22Rv1 (cell line): ENCODE results near the gene CDC123.
"Not testable (repeated sequence)": the region's sequence is repeated elsewhere in the genome, so short reads cannot be mapped to it uniquely, and the experiment has no call there.

Source experiments
- H3K27ac ChIP-seq: fragments of 450-650 bp; 2 replicates; pipeline ENCODE4 v1.5.1; 2017
- CTCF ChIP-seq: fragments of 450-650 bp; IDR thresholded peaks from 2 replicates; pipeline ENCODE4 v1.5.1; 2017; ENCODE audit warnings: mild to moderate bottlenecking
- ZFX ChIP-seq: fragments of 450-650 bp; IDR thresholded peaks from 2 replicates; pipeline ENCODE4 v1.6.1; 2017; ENCODE audit warnings: antibody characterized with exemption, borderline replicate concordance

Gene CDC123

GRCh38 chr10:12262278-12262981, 66.4 kb downstream of the CDC123 start:
- H3K27ac ChIP-seq, result no peak overlapping the region
- TF ChIP-seq ZFX (no peak), CTCF (no peak)

- H3K27ac ChIP-seq, result no peak overlapping the region
Observed at GRCh38 chr10:12264204-12264940, 68.4 kb downstream of the CDC123 start.

DNA sequence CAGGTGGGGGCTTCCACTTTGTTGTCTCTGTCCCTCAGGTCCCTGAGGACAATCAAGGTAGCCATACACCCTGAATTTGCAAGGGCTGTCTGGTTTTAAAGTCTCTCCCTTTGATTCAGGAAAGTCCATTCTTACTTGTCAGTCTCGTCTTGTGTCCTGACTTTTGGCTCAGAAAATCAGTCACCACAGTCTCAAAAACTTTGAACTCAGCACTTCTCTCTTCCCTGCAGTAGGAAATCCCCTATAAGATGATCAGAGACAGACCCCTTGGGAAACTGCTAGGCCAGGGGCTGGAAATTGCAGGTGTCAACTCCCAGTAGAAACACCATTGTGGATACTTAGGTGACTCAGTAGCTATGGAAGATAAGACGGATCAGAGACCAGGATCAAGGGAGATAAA, 73.1 kb downstream of the CDC123 start:
- no peak for TF ChIP-seq ZFX
- no peak for TF ChIP-seq CTCF
- no peak overlapping the region for H3K27ac ChIP-seq

More at GRCh38 chr10:12264204-12264940, 68.4 kb downstream of the CDC123 start:
- no peak for TF ChIP-seq ZFX
- TF ChIP-seq CTCF, result peak; percentile 94

- H3K27ac ChIP-seq, result no peak overlapping the region
- TF ChIP-seq ZFX (no peak), CTCF (no peak)
Observed at GRCh38 chr10:12271210-12271540, 75.2 kb downstream of the CDC123 start.

DNA sequence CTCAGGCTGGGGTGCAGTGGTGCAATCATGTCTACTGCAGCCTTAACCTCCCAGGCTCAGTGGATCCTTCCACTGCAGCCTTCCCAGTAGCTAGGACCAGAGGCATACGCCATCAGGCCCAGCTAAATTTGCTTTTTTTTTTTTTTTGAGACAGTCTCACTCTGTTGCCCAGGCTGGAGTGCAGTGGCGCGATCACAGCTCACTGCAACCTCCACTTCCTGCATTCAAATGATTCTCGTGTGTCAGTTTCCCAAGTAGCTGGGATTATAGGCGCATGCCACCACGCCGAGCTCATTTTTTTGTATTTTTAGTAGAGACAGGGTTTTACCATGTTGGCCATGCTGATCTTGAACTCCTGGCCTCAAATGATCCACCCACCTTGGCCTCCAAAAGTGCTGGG, 81.9 kb downstream of the CDC123 start:
- not testable (repeated sequence) for H3K27ac ChIP-seq

DNA sequence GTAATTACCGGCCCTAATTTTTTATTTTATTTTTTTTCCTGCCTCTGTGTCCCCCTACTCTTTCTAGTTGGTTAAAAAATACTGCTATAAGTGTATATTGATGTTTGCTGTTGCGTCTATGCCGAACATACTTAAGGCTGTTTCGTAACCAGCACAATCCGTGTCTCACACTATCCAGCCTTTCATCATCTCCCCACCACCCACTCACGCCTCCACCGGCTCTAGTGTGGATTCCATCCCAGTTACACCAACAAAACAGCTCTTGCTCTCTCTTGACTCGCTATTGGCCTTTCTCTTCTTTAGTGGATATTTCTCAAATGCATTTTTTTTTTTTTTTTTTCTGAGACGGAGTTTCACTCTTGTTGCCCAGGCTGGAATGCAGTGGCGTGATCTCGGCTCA, 83.3 kb downstream of the CDC123 start:
- H3K27ac ChIP-seq, result no peak overlapping the region
- TF ChIP-seq ZFX (no peak), CTCF (no peak)

- TF ChIP-seq ZFX, result no peak
- no peak for TF ChIP-seq CTCF
- H3K27ac ChIP-seq, result no peak overlapping the region
Observed at GRCh38 chr10:12287772-12288171, 91.8 kb downstream of the CDC123 start.

- not testable (repeated sequence) for H3K27ac ChIP-seq
Observed at GRCh38 chr10:12297784-12298183, 101.8 kb downstream of the CDC123 start.
